GM12878 (cell line): ENCODE results near the gene FBXL16. TPM values are rescaled to one million over a fixed set of nuclear protein-coding genes. Genes with fewer than 3 reads are reported as not detected.
A peak's percentile ranks its signal among the peaks of the same experiment; 100 is the strongest.

Experiments
- ASH2L ChIP-seq: fragments of 300-600, 200-600 bp; sonication (generic); IDR thresholded peaks from 2 replicates; pipeline ENCODE4 v1.6.1; 2017; ENCODE audit warnings: low read depth, mild to moderate bottlenecking, borderline replicate concordance
- BCL11A ChIP-seq: IDR thresholded peaks from 2 replicates; pipeline ENCODE4 v1.6.1; 2011; ENCODE audit warnings: low read depth, low read length
- ETV6 ChIP-seq, 2 experiments: fragments of 450-650 bp in 1 of 2; IDR thresholded peaks in 1 of 2; conservative IDR thresholded peaks in 1 of 2; 2 replicates each; pipeline ENCODE4 v1.6.1; 2014; ENCODE audit warnings: antibody characterized with exemption in 1 of 2, borderline replicate concordance in 1 of 2, low read depth in 1 of 2, mild to moderate bottlenecking in 1 of 2, moderate library complexity in 1 of 2
- FOXK2 ChIP-seq: fragments of 450-650 bp; IDR thresholded peaks from 2 replicates; pipeline ENCODE4 v1.6.1; 2017; ENCODE audit warnings: mild to moderate bottlenecking, moderate library complexity
- GATAD2B ChIP-seq: fragments of 450-650 bp; conservative IDR thresholded peaks from 2 replicates; pipeline ENCODE4 v1.6.1; 2017; ENCODE audit warnings: low read depth, mild to moderate bottlenecking, moderate library complexity
- HCFC1 ChIP-seq: fragments of 150-350 bp; IDR thresholded peaks from 2 replicates; pipeline ENCODE4 v1.6.1; 2014; ENCODE audit warnings: low read length
- HDAC2 ChIP-seq: fragments of 200-600 bp; sonication (generic); IDR thresholded peaks from 2 replicates; pipeline ENCODE4 v1.6.1; 2017
- IRF3 ChIP-seq: fragments of 450-650 bp; IDR thresholded peaks from 2 replicates; pipeline ENCODE4 v1.6.1; 2014; ENCODE audit warnings: mild to moderate bottlenecking
- KAT2A ChIP-seq: conservative IDR thresholded peaks from 2 replicates; pipeline ENCODE4 v1.6.1; 2011; ENCODE audit warnings: low read depth, low read length; ENCODE audit not compliant: control insufficient read depth
- MEF2B ChIP-seq: fragments of 450-650 bp; IDR thresholded peaks from 2 replicates; pipeline ENCODE4 v1.6.1; 2018; ENCODE audit warnings: mild to moderate bottlenecking, moderate library complexity; ENCODE audit not compliant: partially characterized antibody, poor library complexity, severe bottlenecking
- MXI1 ChIP-seq: fragments of 150-350 bp; IDR thresholded peaks from 2 replicates; pipeline ENCODE4 v1.6.1; 2011; ENCODE audit warnings: low read depth, mild to moderate bottlenecking, inconsistent platforms, low read length, improper control_type of control experiment
- NBN ChIP-seq: fragments of 450-650 bp; IDR thresholded peaks from 2 replicates; pipeline ENCODE4 v1.6.1; 2016
- NR2C2 ChIP-seq: IDR thresholded peaks from 2 replicates; pipeline ENCODE4 v1.6.1; 2011; ENCODE audit warnings: borderline replicate concordance, low read depth; ENCODE audit not compliant: control insufficient read depth, insufficient read length
- NRF1 ChIP-seq: conservative IDR thresholded peaks from 2 replicates; pipeline ENCODE4 v1.6.1; 2011; ENCODE audit warnings: mild to moderate bottlenecking, low read depth, low read length, improper control_type of control experiment
- PAX5 ChIP-seq: IDR thresholded peaks from 2 replicates; pipeline ENCODE4 v1.6.1; 2011; ENCODE audit warnings: low read depth, low read length, borderline replicate concordance
- POLR2A ChIP-seq: IDR thresholded peaks from 2 replicates; pipeline ENCODE4 v1.6.1; 2011; ENCODE audit warnings: low read depth, mild to moderate bottlenecking, low read length
- POU2F2 ChIP-seq: IDR thresholded peaks from 3 replicates; pipeline ENCODE4 v1.6.1; 2011; ENCODE audit warnings: low read depth, mild to moderate bottlenecking, low read length, borderline replicate concordance
- RB1 ChIP-seq: fragments of 450-650 bp; formaldehyde crosslinking; IDR thresholded peaks from 2 replicates; pipeline ENCODE4 v1.6.1; 2017; ENCODE audit warnings: mild to moderate bottlenecking, borderline replicate concordance
- RCOR1 ChIP-seq: conservative IDR thresholded peaks from 2 replicates; pipeline ENCODE4 v1.6.1; 2012; ENCODE audit warnings: low read depth, low read length, improper control_type of control experiment
- RFX5 ChIP-seq: IDR thresholded peaks from 2 replicates; pipeline ENCODE4 v1.6.1; 2011; ENCODE audit warnings: low read depth, low read length, improper control_type of control experiment
- SMARCA5 ChIP-seq: fragments of 450-650 bp; IDR thresholded peaks from 2 replicates; pipeline ENCODE4 v1.6.1; 2017; ENCODE audit warnings: mild to moderate bottlenecking
- TAF1 ChIP-seq: IDR thresholded peaks from 2 replicates; pipeline ENCODE4 v1.6.1; 2011; ENCODE audit warnings: mild to moderate bottlenecking, low read depth, low read length, borderline replicate concordance
- TCF3 ChIP-seq: IDR thresholded peaks from 2 replicates; pipeline ENCODE4 v1.6.1; 2012; ENCODE audit warnings: low read depth, mild to moderate bottlenecking, low read length, borderline replicate concordance; ENCODE audit not compliant: insufficient read depth
- YBX1 ChIP-seq: fragments of 450-650 bp; IDR thresholded peaks from 2 replicates; pipeline ENCODE4 v1.6.1; 2016; ENCODE audit warnings: antibody characterized with exemption
- ZBTB11 ChIP-seq: fragments of 450-650 bp; formaldehyde crosslinking; IDR thresholded peaks from 2 replicates; pipeline ENCODE4 v1.5.0; 2022; ENCODE audit warnings: mild to moderate bottlenecking, missing genetic modification characterization
- ZNF217 ChIP-seq: fragments of 450-650 bp; IDR thresholded peaks from 2 replicates; pipeline ENCODE4 v1.6.1; 2017; ENCODE audit warnings: antibody characterized with exemption, mild to moderate bottlenecking
- polyA plus RNA-seq, 11 experiments: library from polyadenylated mRNA; depleted of rRNA in 4 of 11; unstranded in 6 of 11; stranded (reverse) in 5 of 11; fragments of >200 nt; fragmentation: Nextera tagmentation in 4 of 11; fragmentation: Illumina TruSeq in 1 of 11; extraction: Ambion mirVana in 4 of 11; extraction: Trizol in 1 of 11; gene quantifications; 1 replicate in 1 of 11; 2 replicates in 10 of 11; pipeline versions ENCODE4 v1.2.1 to v1.2.3, GENCODE V29; 2011 to 2016; ENCODE audit warnings: inconsistent platforms in 2 of 11, missing spikeins in 2 of 11, low read depth in 1 of 11
- total RNA-seq, 4 experiments: library from RNA; depleted of rRNA in 3 of 4; stranded (reverse); fragments of >200 nt in 3 of 4; fragmentation: Illumina TruSeq in 1 of 4; extraction: Trizol in 1 of 4; gene quantifications; 2 replicates each; pipeline versions ENCODE4 v1.2.1 to v1.2.3, GENCODE V29; 2013 to 2021

FBXL16 gene
- total and polyA plus RNA-seq, 10 of the 15 experiments (the other 5 are each of a cell fraction or from before 2014, with no cell fraction given): 0.13 to 1.4 (median 0.24) TPM

GRCh38 chr16:720990-721764 is 15.6 kb upstream of the FBXL16 start, which contains the start of gene ANTKMT (continued):
- TF ChIP-seq RB1 (peak; percentile 81; the same call in 1 of the 2 replicates), ASH2L (no peak), ZBTB11 (CRISPR knock-in tag) (peak; percentile 89), POLR2A (no peak), PAX5 (no peak), NBN (no peak), MEF2B (no peak), GATAD2B (peak; percentile 96), NR2C2 (no peak), ETV6 (conservative IDR thresholded peaks at IDR 0.05 in 1 of 2, IDR thresholded peaks at IDR 0.05 in 1 of 2; ENCODE audit: borderline replicate concordance in 1 of 2, low read depth in 1 of 2) (peak in 1 of 2 experiments; percentile 16; a peak in 1 of 4 replicates), MXI1 (peak; percentile 77; the same call in 1 of the 2 replicates), POU2F2 (0 out of 3 replicates have a peak, but pooled peaks have one; percentile 18), RCOR1 (0 out of 2 replicates have a peak, but pooled peaks have one; percentile 47), HCFC1 (peak; percentile 75), ZNF217 (peak; percentile 84; the same call in 1 of the 2 replicates), TCF3 (peak; percentile 78), YBX1 (no peak), IRF3 (0 out of 2 replicates have a peak, but pooled peaks have one; percentile 55), KAT2A (no peak), RFX5 (no peak), HDAC2 (no peak), FOXK2 (no peak), NRF1 (peak; percentile 28; the same call in 1 of the 2 replicates), BCL11A (no peak), TAF1 (peak; percentile 32; the same call in 1 of the 2 replicates), SMARCA5 (no peak; the same call in 1 of the 2 replicates)
